ENCODE measurements around the gene CAMK1.

- TF ChIP-seq, protein P1, sequence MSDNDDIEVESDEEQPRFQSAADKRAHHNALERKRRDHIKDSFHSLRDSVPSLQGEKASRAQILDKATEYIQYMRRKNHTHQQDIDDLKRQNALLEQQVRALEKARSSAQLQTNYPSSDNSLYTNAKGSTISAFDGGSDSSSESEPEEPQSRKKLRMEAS (IDR thresholded peaks at IDR 0.05; ENCODE audit: low read depth, low read length), result no peak
- TF ChIP-seq MYC (IDR thresholded peaks at IDR 0.05; ENCODE audit: low read depth, low read length), result no peak
- no peak for TF ChIP-seq POLR2A (IDR thresholded peaks at IDR 0.05; ENCODE audit: extremely low read depth, insufficient read length)
These were observed 15.2 kb upstream of the CAMK1 start for GRCh38 chr3:9784965-9785364.
